Measurements from ENCODE around the gene ZFAND3.

GRCh38 chr6:38100380-38100779 is 280.9 kb downstream of the ZFAND3 start:
- TF ChIP-seq ZFP36 (IDR thresholded peaks at IDR 0.05; ENCODE audit: borderline replicate concordance, partially characterized antibody) (no peak), JUN (IDR thresholded peaks at IDR 0.05) (no peak), JUNB (IDR thresholded peaks at IDR 0.05) (no peak), ELK1 (IDR thresholded peaks at IDR 0.05; ENCODE audit: low read depth, low read length) (no peak), CTCF (IDR thresholded peaks at IDR 0.05) (no peak)

All from A549 (cell line).